ENCODE data around the gene CHSY1. TPM values are rescaled to one million over a fixed set of nuclear protein-coding genes. Genes with fewer than 3 reads are reported as not detected.
A peak's percentile ranks its signal among the peaks of the same experiment; 100 is the strongest.
"Not testable (repeated sequence)": the region's sequence is repeated elsewhere in the genome, so short reads cannot be mapped to it uniquely, and the experiment has no call there.

Gene CHSY1
- total RNA-seq, 4 donors from 2014 or later, result 25.6 to 62.8 (median 46.0) TPM

DNA sequence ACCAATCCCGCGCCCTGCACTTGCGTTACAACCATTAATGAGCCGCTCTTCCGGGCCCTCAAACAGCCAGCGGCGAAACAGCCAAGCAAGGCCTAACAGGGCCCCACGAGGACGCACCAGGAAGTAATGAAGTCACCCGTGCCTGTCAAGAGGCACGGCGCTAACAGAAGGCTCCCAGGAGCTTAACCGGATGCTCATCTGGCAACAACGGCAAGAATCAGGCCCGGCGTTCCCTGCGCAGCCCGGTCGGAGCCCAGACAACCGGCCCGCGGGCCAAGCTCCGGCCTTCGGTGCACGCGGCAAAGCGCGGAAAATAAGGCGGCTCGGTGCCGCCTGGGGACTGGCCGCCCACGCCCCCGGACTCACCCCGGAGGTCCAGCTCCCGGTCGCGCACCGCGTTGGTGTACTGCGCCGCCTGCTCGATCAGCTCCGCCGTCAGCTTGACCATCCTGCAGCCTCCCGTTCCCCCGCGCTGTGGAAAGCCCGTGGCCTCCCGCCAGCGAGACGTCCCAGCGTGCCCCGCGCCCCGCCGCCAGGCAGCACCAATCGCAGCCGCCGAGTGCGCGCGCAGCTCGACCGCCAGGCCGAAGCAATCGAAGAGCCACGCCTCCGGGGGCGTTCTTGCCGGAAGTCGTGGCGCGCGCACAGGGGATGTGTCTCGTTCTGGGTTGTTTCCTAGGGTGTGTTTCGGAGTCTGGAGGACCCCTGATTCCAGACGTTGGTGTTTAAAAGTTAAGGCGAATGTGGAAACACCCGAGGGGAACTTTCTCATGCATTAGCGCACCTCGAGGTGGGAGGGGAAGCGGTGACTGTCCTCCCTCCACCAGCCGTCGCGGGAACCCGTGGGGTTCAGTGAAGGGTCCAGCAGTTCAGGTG lies 43.1 kb upstream of the CHSY1 start, which contains the start of gene SNRPA1:
Gene SNRPA1, minus strand, starts transcription at position 518 of the 876 bp plus-strand sequence. Its CDS starts 70 bp downstream, at position 448.
- H3K27ac ChIP-seq, result peak within 1 kb of the TSS; percentile 85 to 95
- no peaks in the 10 kb centered on the region for H3K27me3 ChIP-seq
- peak; percentile 66 to 86 for TF ChIP-seq POLR2A (IDR thresholded peaks at IDR 0.05)
- TF ChIP-seq, protein P1, sequence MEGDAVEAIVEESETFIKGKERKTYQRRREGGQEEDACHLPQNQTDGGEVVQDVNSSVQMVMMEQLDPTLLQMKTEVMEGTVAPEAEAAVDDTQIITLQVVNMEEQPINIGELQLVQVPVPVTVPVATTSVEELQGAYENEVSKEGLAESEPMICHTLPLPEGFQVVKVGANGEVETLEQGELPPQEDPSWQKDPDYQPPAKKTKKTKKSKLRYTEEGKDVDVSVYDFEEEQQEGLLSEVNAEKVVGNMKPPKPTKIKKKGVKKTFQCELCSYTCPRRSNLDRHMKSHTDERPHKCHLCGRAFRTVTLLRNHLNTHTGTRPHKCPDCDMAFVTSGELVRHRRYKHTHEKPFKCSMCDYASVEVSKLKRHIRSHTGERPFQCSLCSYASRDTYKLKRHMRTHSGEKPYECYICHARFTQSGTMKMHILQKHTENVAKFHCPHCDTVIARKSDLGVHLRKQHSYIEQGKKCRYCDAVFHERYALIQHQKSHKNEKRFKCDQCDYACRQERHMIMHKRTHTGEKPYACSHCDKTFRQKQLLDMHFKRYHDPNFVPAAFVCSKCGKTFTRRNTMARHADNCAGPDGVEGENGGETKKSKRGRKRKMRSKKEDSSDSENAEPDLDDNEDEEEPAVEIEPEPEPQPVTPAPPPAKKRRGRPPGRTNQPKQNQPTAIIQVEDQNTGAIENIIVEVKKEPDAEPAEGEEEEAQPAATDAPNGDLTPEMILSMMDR (IDR thresholded peaks at IDR 0.05), result peak in 1 of 4 experiments; percentile 53
- intact Hi-C loops (cut with DNase I; ENCODE audit: low total_unique reads), result loop anchor here (5.0 kb wide), 1 partner anchor 357 kb away; the partner anchor contains the start of gene TM2D3
- no peaks in the 10 kb centered on the region for H3K9me3 ChIP-seq
- H3K4me3 ChIP-seq, result peak within 1 kb of the TSS; percentile 82 to 95
- H3K36me3 ChIP-seq, result no peaks in the 10 kb centered on the region
- peak; percentile 97 to 98 for DNase-seq
- H3K4me1 ChIP-seq, result peaks cover 0 to 5% of the 10 kb centered on the region in 2 donors

- DNase-seq, result no peak
- intact Hi-C loops (cut with DNase I; ENCODE audit: low total_unique reads), result no loop called here
- Histone ChIP-seq H3K27ac (no peak overlapping the region), H3K27me3 (no peaks in the 10 kb centered on the region), H3K4me1 (peaks cover 0 to 5% of the 10 kb centered on the region in 2 donors), H3K4me3 (peak overlapping the region in 1 of 2 donors; percentile 95), H3K9me3 (no peaks in the 10 kb centered on the region), H3K36me3 (no peaks in the 10 kb centered on the region)
- TF ChIP-seq, protein P1 (IDR thresholded peaks at IDR 0.05), result no peak
Measured at GRCh38 chr15:101293122-101293521, 41.3 kb upstream of the CHSY1 start.

GRCh38 chr15:101288905-101289513 lies 37.2 kb upstream of the CHSY1 start:
- DNase-seq, result no peak
- no peak overlapping the region for H3K4me3 ChIP-seq
- H3K4me1 ChIP-seq, result peaks cover 0 to 5% of the 10 kb centered on the region in 2 donors
- no peaks in the 10 kb centered on the region for H3K27me3 ChIP-seq
- TF ChIP-seq POLR2A (IDR thresholded peaks at IDR 0.05), result no peak
- TF ChIP-seq, protein P1 (IDR thresholded peaks at IDR 0.05), result peak in 3 of 4 experiments; percentile 26 to 34 (median 29)
- no peaks in the 10 kb centered on the region for H3K36me3 ChIP-seq
- H3K9me3 ChIP-seq, result no peaks in the 10 kb centered on the region
- H3K27ac ChIP-seq, result no peak overlapping the region
- intact Hi-C loops (cut with DNase I; ENCODE audit: low total_unique reads), result no loop called here

DNA sequence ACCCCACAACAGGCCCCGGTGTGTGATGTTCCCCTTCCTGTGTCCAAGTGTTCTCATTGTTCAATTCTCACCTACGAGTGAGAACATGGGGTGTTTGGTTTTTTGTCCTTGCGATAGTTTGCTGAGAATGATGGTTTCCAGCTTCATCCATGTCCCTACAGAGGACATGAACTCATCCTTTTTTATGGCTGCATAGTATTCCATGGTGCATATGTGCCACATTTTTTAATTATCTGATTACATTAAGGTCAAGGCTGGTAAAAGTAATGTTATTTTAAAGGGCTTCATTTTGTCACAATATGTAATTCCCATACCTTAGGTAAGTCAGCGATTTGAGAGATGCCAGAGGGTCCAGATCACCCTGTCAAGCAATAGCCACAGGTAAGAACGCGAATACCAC lies 35.5 kb upstream of the CHSY1 start:
- H3K27me3 ChIP-seq; H3K4me1 ChIP-seq; H3K36me3 ChIP-seq; H3K9me3 ChIP-seq; intact Hi-C loops (cut with DNase I; ENCODE audit: low total_unique reads); H3K27ac ChIP-seq; H3K4me3 ChIP-seq; DNase-seq: not testable (repeated sequence)

GRCh38 chr15:101286471-101287114 lies 34.7 kb upstream of the CHSY1 start:
- TF ChIP-seq, protein P1 (IDR thresholded peaks at IDR 0.05), result no peak
- no peak for TF ChIP-seq POLR2A (IDR thresholded peaks at IDR 0.05)
- intact Hi-C loops (cut with DNase I; ENCODE audit: low total_unique reads), result no loop called here
- Histone ChIP-seq H3K9me3 (no peaks in the 10 kb centered on the region), H3K4me1 (no peaks in the 10 kb centered on the region), H3K27ac (no peak overlapping the region), H3K36me3 (no peaks in the 10 kb centered on the region), H3K4me3 (no peak overlapping the region), H3K27me3 (no peaks in the 10 kb centered on the region)
- DNase-seq, result no peak

Measured in uterus (tissue), 4 donors.